GM18868 (cell line): ENCODE measurements around the gene PELI1.
"Not testable (repeated sequence)": the region's sequence is repeated elsewhere in the genome, so short reads cannot be mapped to it uniquely, and the experiment has no call there.

ENCODE experiments used
- ATAC-seq: cut with Tn5 transposase; IDR thresholded peaks from one replicate; pipeline ENCODE4 v1.9.1; 2021; ENCODE audit warnings: mild to moderate bottlenecking, moderate library complexity; ENCODE audit not compliant: unreplicated experiment

PELI1 gene

GRCh38 chr2:64093341-64093740 lies 50.9 kb downstream of the PELI1 start:
- no peak for ATAC-seq

- peak; percentile 86 for ATAC-seq
Observed at GRCh38 chr2:64092502-64092901, 51.7 kb downstream of the PELI1 start.

GRCh38 chr2:64090264-64090663 lies 54.0 kb downstream of the PELI1 start:
- peak; percentile 36 for ATAC-seq

- peak; percentile 53 for ATAC-seq
Observed at GRCh38 chr2:64086347-64087082, 57.7 kb downstream of the PELI1 start.

GRCh38 chr2:64085936-64086335 lies 58.3 kb downstream of the PELI1 start:
- ATAC-seq: no peak

GRCh38 chr2:64081046-64081445 lies 63.2 kb downstream of the PELI1 start:
- ATAC-seq: no peak

- ATAC-seq: no peak
Observed at GRCh38 chr2:64080179-64080578, 64.0 kb downstream of the PELI1 start.

- not testable (repeated sequence) for ATAC-seq
Observed at GRCh38 chr2:64079688-64080087, 64.5 kb downstream of the PELI1 start.

- not testable (repeated sequence) for ATAC-seq
Observed at GRCh38 chr2:64076828-64077227, 67.4 kb downstream of the PELI1 start.

- ATAC-seq: not testable (repeated sequence)
Observed at GRCh38 chr2:64074616-64075015, 69.6 kb downstream of the PELI1 start.

GRCh38 chr2:64067326-64067725 lies 76.9 kb downstream of the PELI1 start:
- ATAC-seq: no peak

- ATAC-seq: no peak
Observed at GRCh38 chr2:64065516-64065915, 78.7 kb downstream of the PELI1 start.

GRCh38 chr2:64063924-64064331 lies 80.3 kb downstream of the PELI1 start:
- no peak for ATAC-seq

- no peak for ATAC-seq
Observed at GRCh38 chr2:64063454-64063853, 80.8 kb downstream of the PELI1 start.

- peak; percentile 69 for ATAC-seq
Observed at GRCh38 chr2:64062840-64063239, 81.4 kb downstream of the PELI1 start.

- no peak for ATAC-seq
Observed at GRCh38 chr2:64059270-64059669, 85.0 kb downstream of the PELI1 start.

GRCh38 chr2:64056021-64056420 lies 88.2 kb downstream of the PELI1 start:
- ATAC-seq: no peak

GRCh38 chr2:64054161-64054915 lies 89.9 kb downstream of the PELI1 start:
- ATAC-seq: peak; percentile 42

GRCh38 chr2:64052463-64053241 lies 91.6 kb downstream of the PELI1 start:
- no peak for ATAC-seq

GRCh38 chr2:64049633-64050220 lies 94.5 kb downstream of the PELI1 start:
- ATAC-seq: peak; percentile 84

- ATAC-seq: no peak
Observed at GRCh38 chr2:64045938-64046337, 98.3 kb downstream of the PELI1 start.
